WTC11 (cell line): ENCODE data around the gene FARP2. TPM values are rescaled to one million over a fixed set of nuclear protein-coding genes. Genes with fewer than 3 reads are reported as not detected.

Experiments
- ATAC-seq: fragments of 200-7000 bp; cut with Tn5 transposase; 2 replicates; pipeline ENCODE4 v1.10.0; 2021; ENCODE audit warnings: mild to moderate bottlenecking, moderate library complexity
- CTCF ChIA-PET: fragments of 300-600 bp; sonication (Branson Sonifier 250); formaldehyde crosslinking; loops from one replicate; lab custom pipeline; 2021; ENCODE audit warnings: antibody characterized with exemption; lab: Charles Lee
- POLR2A ChIA-PET: fragments of 350-600 bp; sonication (Branson Sonifier 250); formaldehyde crosslinking; loops from one replicate; lab custom pipeline; 2021; ENCODE audit warnings: antibody characterized with exemption; lab: Charles Lee
- DNase-seq: peaks from one replicate; pipeline ENCODE4 v3.0.0; 2021; ENCODE audit warnings: low spot score
- H3K27ac Mint-ChIP-seq: 2 replicates; pipeline ENCODE4 v1.8.0; 2021; ENCODE audit warnings: mixed read lengths
- H3K27me3 Mint-ChIP-seq: 2 replicates; pipeline ENCODE4 v1.8.0; 2021; ENCODE audit warnings: low read depth, mild to moderate bottlenecking, moderate library complexity, mixed read lengths
- H3K36me3 Mint-ChIP-seq: 2 replicates; pipeline ENCODE4 v1.8.0; 2021; ENCODE audit warnings: mixed read lengths
- H3K4me1 Mint-ChIP-seq: 2 replicates; pipeline ENCODE4 v1.8.0; 2022; ENCODE audit warnings: mixed read lengths
- H3K4me3 Mint-ChIP-seq: 2 replicates; pipeline ENCODE4 v1.8.0; 2021; ENCODE audit warnings: mild to moderate bottlenecking, moderate library complexity, mixed read lengths
- H3K9me3 Mint-ChIP-seq: 2 replicates; pipeline ENCODE4 v1.8.0; 2021; ENCODE audit warnings: mixed read lengths
- CBFB ChIP-seq: sonication (generic); formaldehyde crosslinking; IDR thresholded peaks from 2 replicates; pipeline ENCODE4 v1.8.1; 2022; ENCODE audit warnings: mild to moderate bottlenecking, low read depth, missing genetic modification reagents
- CREM ChIP-seq: sonication (generic); formaldehyde crosslinking; IDR thresholded peaks from 2 replicates; pipeline ENCODE4 v1.8.1; 2022; ENCODE audit warnings: mild to moderate bottlenecking, missing genetic modification reagents, moderate library complexity
- GTF2I ChIP-seq: fragments of 250-450 bp; sonication (Bioruptor Pico); conservative IDR thresholded peaks from 2 replicates; pipeline ENCODE4 v1.4.0; 2021; ENCODE audit warnings: mild to moderate bottlenecking
- HMGA2 ChIP-seq: fragments of 250-450 bp; sonication (Bioruptor Pico); IDR thresholded peaks from 2 replicates; pipeline ENCODE4 v1.4.0; 2021; ENCODE audit warnings: mild to moderate bottlenecking, moderate library complexity
- JAZF1 ChIP-seq: fragments of 250-450 bp; sonication (Bioruptor Pico); IDR thresholded peaks from 2 replicates; pipeline ENCODE4 v1.9.0; 2021; ENCODE audit warnings: moderate library complexity, mild to moderate bottlenecking, inconsistent platforms
- MXD4 ChIP-seq: fragments of 250-450 bp; sonication (Bioruptor Pico); IDR thresholded peaks from 2 replicates; pipeline ENCODE4 v1.8.0; 2021; ENCODE audit warnings: mild to moderate bottlenecking, moderate library complexity, borderline replicate concordance
- RORB ChIP-seq: fragments of 250-450 bp; sonication (Bioruptor Pico); IDR thresholded peaks from 2 replicates; pipeline ENCODE4 v1.9.0; 2021; ENCODE audit warnings: mild to moderate bottlenecking
- TEAD1 ChIP-seq: sonication (generic); formaldehyde crosslinking; IDR thresholded peaks from 2 replicates; pipeline ENCODE4 v1.8.0; 2022; ENCODE audit warnings: mild to moderate bottlenecking, missing genetic modification reagents
- ZNF317 ChIP-seq: sonication (generic); formaldehyde crosslinking; IDR thresholded peaks from 2 replicates; pipeline ENCODE4 v1.8.1; 2023; ENCODE audit warnings: low read depth, mild to moderate bottlenecking, moderate library complexity, missing genetic modification reagents, borderline replicate concordance
- total RNA-seq: library from RNA; stranded (reverse); gene quantifications from 3 replicates; pipeline ENCODE4 v1.2.3, GENCODE V29; 2021
- TF ChIP-seq, protein P1 (sequence below): sonication (generic); formaldehyde crosslinking; IDR thresholded peaks from 2 replicates; pipeline ENCODE4 v1.8.1; 2022; ENCODE audit warnings: low read depth, missing genetic modification reagents, borderline replicate concordance
- TF ChIP-seq, protein P2 (sequence below): sonication (generic); formaldehyde crosslinking; IDR thresholded peaks from 2 replicates; pipeline ENCODE4 v1.8.1; 2022; ENCODE audit warnings: mild to moderate bottlenecking, moderate library complexity, missing genetic modification reagents
- TF ChIP-seq, protein P3 (sequence below): sonication (generic); formaldehyde crosslinking; IDR thresholded peaks from 2 replicates; pipeline ENCODE4 v1.8.1; 2023; ENCODE audit warnings: mild to moderate bottlenecking, missing genetic modification reagents, moderate library complexity
- TF ChIP-seq, protein P4 (sequence below): sonication (generic); formaldehyde crosslinking; conservative IDR thresholded peaks from 2 replicates; pipeline ENCODE4 v1.8.1; 2022; ENCODE audit warnings: mild to moderate bottlenecking, missing genetic modification reagents
- TF ChIP-seq, protein P5 (sequence below): sonication (generic); formaldehyde crosslinking; conservative IDR thresholded peaks from 2 replicates; pipeline ENCODE4 v1.8.1; 2023; ENCODE audit warnings: mild to moderate bottlenecking, low read depth, missing genetic modification reagents, moderate library complexity
- TF ChIP-seq, protein P6 (sequence below): fragments of 250-450 bp; sonication (Bioruptor Pico); IDR thresholded peaks from 2 replicates; pipeline ENCODE4 v1.9.0; 2021; ENCODE audit warnings: mild to moderate bottlenecking
- TF ChIP-seq, protein P7 (sequence below): sonication (generic); formaldehyde crosslinking; IDR thresholded peaks from 2 replicates; pipeline ENCODE4 v1.8.1; 2023; ENCODE audit warnings: mild to moderate bottlenecking, missing genetic modification reagents, borderline replicate concordance

The FARP2 gene
- total RNA-seq, 1 experiment from 2014 or later, result 37.8 TPM

DNA sequence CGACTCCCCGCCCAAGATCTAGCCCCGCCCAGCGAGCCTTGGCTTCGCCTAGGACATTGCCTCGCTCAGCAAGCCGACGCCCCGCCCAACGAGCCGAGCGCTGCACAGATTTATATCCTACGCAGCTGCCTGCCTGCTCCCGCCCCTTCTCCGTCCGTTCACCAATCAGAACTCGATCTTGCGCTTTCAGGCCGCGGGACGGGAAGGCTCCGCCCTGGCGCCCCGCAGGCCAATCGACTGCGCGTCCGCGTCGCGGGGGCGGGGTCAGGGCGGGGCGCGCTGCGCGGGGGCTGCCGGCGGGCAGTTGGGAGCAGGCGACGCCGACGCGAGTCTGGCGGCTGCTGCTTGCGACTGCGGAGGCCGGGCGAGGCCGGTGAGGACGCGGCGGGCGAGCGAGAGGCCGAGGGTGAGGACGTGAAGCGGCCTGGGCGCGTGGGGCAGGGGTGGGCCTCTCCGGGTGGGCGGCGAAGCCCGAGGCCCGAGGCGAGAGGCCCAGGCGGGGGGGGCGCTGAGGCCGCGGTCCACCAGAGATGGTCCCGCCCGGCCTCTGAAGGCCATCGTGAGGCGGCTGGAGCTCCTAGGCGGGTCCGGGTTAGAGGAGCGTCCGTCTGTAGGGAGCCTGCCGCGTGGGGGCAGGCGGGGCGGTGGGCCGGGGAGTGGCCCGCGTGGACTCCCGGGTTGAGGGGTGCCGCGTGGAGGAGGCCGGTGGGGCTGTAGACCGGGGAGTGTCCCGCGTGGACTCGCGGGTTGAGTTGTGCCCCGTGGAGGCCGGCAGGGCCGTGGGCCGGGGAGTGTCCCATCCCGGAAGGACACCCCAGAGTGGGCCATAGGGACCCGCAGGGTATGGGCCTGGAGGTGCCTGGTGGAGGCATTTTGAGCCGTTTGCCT is at the start of gene FARP2 (continued):
- TF ChIP-seq, protein P1, sequence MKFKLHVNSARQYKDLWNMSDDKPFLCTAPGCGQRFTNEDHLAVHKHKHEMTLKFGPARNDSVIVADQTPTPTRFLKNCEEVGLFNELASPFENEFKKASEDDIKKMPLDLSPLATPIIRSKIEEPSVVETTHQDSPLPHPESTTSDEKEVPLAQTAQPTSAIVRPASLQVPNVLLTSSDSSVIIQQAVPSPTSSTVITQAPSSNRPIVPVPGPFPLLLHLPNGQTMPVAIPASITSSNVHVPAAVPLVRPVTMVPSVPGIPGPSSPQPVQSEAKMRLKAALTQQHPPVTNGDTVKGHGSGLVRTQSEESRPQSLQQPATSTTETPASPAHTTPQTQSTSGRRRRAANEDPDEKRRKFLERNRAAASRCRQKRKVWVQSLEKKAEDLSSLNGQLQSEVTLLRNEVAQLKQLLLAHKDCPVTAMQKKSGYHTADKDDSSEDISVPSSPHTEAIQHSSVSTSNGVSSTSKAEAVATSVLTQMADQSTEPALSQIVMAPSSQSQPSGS, result no peak
- TF ChIP-seq, protein P2, sequence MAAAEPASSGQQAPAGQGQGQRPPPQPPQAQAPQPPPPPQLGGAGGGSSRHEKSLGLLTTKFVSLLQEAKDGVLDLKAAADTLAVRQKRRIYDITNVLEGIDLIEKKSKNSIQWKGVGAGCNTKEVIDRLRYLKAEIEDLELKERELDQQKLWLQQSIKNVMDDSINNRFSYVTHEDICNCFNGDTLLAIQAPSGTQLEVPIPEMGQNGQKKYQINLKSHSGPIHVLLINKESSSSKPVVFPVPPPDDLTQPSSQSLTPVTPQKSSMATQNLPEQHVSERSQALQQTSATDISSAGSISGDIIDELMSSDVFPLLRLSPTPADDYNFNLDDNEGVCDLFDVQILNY (CRISPR knock-in tag), result peak; percentile 20; the same call in 1 of the 2 replicates
- no peak for TF ChIP-seq GTF2I (CRISPR knock-in tag)
- TF ChIP-seq, protein P3, sequence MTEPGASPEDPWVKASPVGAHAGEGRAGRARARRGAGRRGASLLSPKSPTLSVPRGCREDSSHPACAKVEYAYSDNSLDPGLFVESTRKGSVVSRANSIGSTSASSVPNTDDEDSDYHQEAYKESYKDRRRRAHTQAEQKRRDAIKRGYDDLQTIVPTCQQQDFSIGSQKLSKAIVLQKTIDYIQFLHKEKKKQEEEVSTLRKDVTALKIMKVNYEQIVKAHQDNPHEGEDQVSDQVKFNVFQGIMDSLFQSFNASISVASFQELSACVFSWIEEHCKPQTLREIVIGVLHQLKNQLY (CRISPR knock-in tag), result no peak

DNA sequence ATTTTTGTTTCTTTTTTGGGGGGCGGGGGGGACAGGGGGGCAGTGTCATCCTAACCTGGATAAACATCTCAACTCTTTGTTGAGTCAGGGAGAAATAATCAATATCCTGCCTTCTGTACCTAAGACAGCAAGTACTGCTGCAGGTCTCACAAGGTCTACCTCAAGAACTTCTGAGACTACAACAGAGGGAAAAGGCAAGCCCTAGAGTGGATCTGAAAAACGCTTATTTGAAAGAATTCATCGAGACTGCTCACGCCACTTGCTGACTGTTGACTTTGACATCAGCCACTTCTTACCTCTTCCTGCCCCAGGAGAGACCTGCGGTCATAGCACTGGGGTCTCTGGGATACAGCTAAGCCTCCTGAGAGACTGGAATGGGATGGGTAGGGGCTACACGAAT is 49.0 kb upstream of the FARP2 start:
- Mint-ChIP-seq H3K27ac (no peak overlapping the region), H3K27me3 (no peaks in the 10 kb centered on the region), H3K4me1 (peaks cover 54% of the 10 kb centered on the region), H3K9me3 (no peaks in the 10 kb centered on the region), H3K4me3 (no peak overlapping the region), H3K36me3 (no peaks in the 10 kb centered on the region)
- no peak for TF ChIP-seq CREM (CRISPR knock-in tag)
- TF ChIP-seq, protein P2 (CRISPR knock-in tag), result no peak
- TF ChIP-seq TEAD1, result no peak
- TF ChIP-seq, protein P4, sequence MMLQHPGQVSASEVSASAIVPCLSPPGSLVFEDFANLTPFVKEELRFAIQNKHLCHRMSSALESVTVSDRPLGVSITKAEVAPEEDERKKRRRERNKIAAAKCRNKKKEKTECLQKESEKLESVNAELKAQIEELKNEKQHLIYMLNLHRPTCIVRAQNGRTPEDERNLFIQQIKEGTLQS (CRISPR knock-in tag), result no peak
- DNase-seq (no peak), ATAC-seq (no peak)
- POLR2A ChIA-PET, result no interaction called here
- CTCF ChIA-PET, result interaction anchor here (0.7 kb wide), 1 partner anchor 1074 kb away, joined by 3 read pairs; no protein-coding TSS in a partner anchor

DNA sequence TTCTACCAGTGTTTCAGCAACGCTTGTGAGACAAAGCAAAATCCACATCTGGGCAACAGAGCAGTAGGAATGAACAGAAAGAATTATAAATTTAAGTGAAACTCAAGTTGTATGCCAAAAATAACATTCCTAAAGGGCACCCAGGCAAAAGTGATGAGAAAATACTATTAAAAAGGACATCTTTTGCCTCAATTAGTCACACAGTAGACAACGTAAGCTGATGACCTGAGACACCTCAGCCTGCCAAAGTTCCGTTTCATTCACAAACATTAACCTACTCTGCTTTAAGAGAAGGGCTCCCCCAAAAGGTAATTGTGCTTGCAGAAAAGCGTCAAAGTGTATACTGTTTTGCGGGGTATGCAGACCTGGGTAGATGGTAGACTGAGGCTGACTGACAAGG is 47.8 kb upstream of the FARP2 start:
- H3K9me3 Mint-ChIP-seq, result no peaks in the 10 kb centered on the region
- TF ChIP-seq, protein P5, sequence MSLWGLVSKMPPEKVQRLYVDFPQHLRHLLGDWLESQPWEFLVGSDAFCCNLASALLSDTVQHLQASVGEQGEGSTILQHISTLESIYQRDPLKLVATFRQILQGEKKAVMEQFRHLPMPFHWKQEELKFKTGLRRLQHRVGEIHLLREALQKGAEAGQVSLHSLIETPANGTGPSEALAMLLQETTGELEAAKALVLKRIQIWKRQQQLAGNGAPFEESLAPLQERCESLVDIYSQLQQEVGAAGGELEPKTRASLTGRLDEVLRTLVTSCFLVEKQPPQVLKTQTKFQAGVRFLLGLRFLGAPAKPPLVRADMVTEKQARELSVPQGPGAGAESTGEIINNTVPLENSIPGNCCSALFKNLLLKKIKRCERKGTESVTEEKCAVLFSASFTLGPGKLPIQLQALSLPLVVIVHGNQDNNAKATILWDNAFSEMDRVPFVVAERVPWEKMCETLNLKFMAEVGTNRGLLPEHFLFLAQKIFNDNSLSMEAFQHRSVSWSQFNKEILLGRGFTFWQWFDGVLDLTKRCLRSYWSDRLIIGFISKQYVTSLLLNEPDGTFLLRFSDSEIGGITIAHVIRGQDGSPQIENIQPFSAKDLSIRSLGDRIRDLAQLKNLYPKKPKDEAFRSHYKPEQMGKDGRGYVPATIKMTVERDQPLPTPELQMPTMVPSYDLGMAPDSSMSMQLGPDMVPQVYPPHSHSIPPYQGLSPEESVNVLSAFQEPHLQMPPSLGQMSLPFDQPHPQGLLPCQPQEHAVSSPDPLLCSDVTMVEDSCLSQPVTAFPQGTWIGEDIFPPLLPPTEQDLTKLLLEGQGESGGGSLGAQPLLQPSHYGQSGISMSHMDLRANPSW (CRISPR knock-in tag), result no peak
- no peak for TF ChIP-seq JAZF1 (CRISPR knock-in tag)
- POLR2A ChIA-PET, result no interaction called here
- peak overlapping the region; percentile 28; the same call in 1 of the 2 replicates for H3K27ac Mint-ChIP-seq
- no peaks in the 10 kb centered on the region for H3K36me3 Mint-ChIP-seq
- no peaks in the 10 kb centered on the region for H3K27me3 Mint-ChIP-seq
- CTCF ChIA-PET, result no interaction called here
- no peak overlapping the region for H3K4me3 Mint-ChIP-seq
- peaks cover 54% of the 10 kb centered on the region for H3K4me1 Mint-ChIP-seq
- no peak for ATAC-seq
- no peak for DNase-seq

DNA sequence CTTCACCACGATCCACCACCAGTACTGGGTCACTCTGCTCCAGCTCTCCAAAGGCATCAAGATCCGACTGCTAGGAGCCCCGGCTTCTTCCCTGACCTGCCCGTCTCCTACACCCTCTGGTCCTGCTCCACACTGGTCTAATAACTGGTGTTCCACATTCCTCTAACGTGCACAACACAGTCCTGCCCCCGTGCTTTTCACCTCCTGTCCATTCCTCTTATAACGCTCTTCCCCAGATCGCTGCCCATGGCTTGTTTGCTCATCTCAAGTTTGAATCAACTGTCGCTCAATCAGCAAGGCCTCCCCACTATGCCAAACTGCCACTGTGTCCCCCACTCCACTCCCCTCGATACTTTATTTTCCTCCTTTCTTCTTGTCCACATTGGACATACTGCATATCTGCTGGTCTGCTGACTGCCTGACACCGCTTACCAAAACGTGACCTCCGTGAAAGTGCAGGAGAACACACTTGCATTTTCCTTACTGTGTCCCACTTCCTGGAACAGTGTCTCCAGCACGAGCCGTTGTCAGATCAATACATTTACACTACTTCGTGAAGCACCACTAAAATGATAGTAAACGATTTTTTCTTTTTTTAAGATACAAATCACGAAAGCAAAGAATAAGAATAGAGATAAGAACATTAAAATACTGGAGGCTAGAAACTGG is 47.1 kb upstream of the FARP2 start:
- H3K9me3 Mint-ChIP-seq, result no peaks in the 10 kb centered on the region
- DNase-seq (no peak), ATAC-seq (no peak)
- CTCF ChIA-PET, result no interaction called here
- H3K27me3 Mint-ChIP-seq, result no peaks in the 10 kb centered on the region
- H3K4me3 Mint-ChIP-seq, result no peak overlapping the region
- H3K27ac Mint-ChIP-seq, result peak overlapping the region; percentile 41
- POLR2A ChIA-PET, result no interaction called here
- H3K36me3 Mint-ChIP-seq, result no peaks in the 10 kb centered on the region
- H3K4me1 Mint-ChIP-seq, result peaks cover 57% of the 10 kb centered on the region
- TF ChIP-seq HMGA2, result no peak
- TF ChIP-seq ZNF317 (CRISPR knock-in tag), result no peak
- TF ChIP-seq RORB (CRISPR knock-in tag), result no peak
- TF ChIP-seq MXD4 (CRISPR knock-in tag), result no peak
- no peak for TF ChIP-seq CBFB
- TF ChIP-seq, protein P6, sequence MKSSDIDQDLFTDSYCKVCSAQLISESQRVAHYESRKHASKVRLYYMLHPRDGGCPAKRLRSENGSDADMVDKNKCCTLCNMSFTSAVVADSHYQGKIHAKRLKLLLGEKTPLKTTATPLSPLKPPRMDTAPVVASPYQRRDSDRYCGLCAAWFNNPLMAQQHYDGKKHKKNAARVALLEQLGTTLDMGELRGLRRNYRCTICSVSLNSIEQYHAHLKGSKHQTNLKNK (CRISPR knock-in tag), result no peak
- TF ChIP-seq, protein P7, sequence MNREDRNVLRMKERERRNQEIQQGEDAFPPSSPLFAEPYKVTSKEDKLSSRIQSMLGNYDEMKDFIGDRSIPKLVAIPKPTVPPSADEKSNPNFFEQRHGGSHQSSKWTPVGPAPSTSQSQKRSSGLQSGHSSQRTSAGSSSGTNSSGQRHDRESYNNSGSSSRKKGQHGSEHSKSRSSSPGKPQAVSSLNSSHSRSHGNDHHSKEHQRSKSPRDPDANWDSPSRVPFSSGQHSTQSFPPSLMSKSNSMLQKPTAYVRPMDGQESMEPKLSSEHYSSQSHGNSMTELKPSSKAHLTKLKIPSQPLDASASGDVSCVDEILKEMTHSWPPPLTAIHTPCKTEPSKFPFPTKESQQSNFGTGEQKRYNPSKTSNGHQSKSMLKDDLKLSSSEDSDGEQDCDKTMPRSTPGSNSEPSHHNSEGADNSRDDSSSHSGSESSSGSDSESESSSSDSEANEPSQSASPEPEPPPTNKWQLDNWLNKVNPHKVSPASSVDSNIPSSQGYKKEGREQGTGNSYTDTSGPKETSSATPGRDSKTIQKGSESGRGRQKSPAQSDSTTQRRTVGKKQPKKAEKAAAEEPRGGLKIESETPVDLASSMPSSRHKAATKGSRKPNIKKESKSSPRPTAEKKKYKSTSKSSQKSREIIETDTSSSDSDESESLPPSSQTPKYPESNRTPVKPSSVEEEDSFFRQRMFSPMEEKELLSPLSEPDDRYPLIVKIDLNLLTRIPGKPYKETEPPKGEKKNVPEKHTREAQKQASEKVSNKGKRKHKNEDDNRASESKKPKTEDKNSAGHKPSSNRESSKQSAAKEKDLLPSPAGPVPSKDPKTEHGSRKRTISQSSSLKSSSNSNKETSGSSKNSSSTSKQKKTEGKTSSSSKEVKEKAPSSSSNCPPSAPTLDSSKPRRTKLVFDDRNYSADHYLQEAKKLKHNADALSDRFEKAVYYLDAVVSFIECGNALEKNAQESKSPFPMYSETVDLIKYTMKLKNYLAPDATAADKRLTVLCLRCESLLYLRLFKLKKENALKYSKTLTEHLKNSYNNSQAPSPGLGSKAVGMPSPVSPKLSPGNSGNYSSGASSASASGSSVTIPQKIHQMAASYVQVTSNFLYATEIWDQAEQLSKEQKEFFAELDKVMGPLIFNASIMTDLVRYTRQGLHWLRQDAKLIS (CRISPR knock-in tag), result no peak
